ENCODE measurements around the gene CMTM3. TPM values are rescaled to one million over a fixed set of nuclear protein-coding genes. Genes with fewer than 3 reads are reported as not detected.
"Not testable (repeated sequence)": the region's sequence is repeated elsewhere in the genome, so short reads cannot be mapped to it uniquely, and the experiment has no call there.

CMTM3 gene
- total and polyA plus RNA-seq, 2 experiments from 2014 or later: 16.4 to 16.6 TPM

DNA sequence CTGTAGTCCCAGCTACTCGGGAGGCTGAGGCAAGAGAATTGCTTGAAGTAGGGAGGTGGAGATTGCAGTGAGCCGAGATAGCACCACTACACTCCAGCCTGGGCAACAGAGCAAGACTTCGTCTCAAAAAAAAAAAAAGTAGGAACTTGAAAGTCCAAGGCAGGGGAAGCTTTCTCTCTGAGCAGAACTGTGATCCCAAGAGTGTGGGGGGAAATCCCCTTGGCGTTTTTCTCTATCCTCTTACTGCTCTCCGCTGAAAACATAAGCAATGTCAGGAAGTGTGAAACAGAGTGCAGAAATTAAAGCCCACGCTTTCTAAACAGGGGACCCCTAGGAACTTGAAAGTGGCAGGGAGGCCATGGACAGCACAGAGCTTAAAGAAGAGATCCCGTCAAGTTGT lies 9.8 kb upstream of the CMTM3 start:
- Histone ChIP-seq H3K79me2 (replicated peaks; ENCODE audit: insufficient read depth) (no peaks in the 10 kb centered on the region), H3K4me1 (ENCODE audit: insufficient read depth) (peaks cover 1% of the 10 kb centered on the region; the same call in 1 of the 2 replicates), H3K27ac (ENCODE audit: low read depth) (no peak overlapping the region), H2AFZ (no peak overlapping the region), H3K27me3 (ENCODE audit: insufficient read depth) (no peaks in the 10 kb centered on the region), H4K20me1 (replicated peaks; ENCODE audit: insufficient read depth) (no peaks in the 10 kb centered on the region), H3K4me2 (no peak overlapping the region), H3F3A (replicated peaks; ENCODE audit: low read depth) (no peaks in the 10 kb centered on the region), H3K36me3 (ENCODE audit: insufficient read depth) (no peaks in the 10 kb centered on the region), H3K4me3 (no peak overlapping the region), H3K9me2 (ENCODE audit: insufficient read depth) (no peaks in the 10 kb centered on the region)
- ATAC-seq (no peak), DNase-seq (ENCODE audit: low spot score) (no peak)
- Mint-ChIP-seq H3K27ac (no peak overlapping the region), H3K27me3 (ENCODE audit: insufficient read depth, low read depth, poor library complexity) (peaks cover 2% of the 10 kb centered on the region), H3K4me1 (peaks cover 10% of the 10 kb centered on the region; the same call in 2 of the 3 replicates), H3K36me3 (ENCODE audit: low read depth) (no peaks in the 10 kb centered on the region), H3K9me3 (0 out of 3 replicates have a peak, but pooled peaks cover under 1% of the 10 kb centered on the region), H3K4me3 (no peak overlapping the region)
- TF ChIP-seq, protein P1, sequence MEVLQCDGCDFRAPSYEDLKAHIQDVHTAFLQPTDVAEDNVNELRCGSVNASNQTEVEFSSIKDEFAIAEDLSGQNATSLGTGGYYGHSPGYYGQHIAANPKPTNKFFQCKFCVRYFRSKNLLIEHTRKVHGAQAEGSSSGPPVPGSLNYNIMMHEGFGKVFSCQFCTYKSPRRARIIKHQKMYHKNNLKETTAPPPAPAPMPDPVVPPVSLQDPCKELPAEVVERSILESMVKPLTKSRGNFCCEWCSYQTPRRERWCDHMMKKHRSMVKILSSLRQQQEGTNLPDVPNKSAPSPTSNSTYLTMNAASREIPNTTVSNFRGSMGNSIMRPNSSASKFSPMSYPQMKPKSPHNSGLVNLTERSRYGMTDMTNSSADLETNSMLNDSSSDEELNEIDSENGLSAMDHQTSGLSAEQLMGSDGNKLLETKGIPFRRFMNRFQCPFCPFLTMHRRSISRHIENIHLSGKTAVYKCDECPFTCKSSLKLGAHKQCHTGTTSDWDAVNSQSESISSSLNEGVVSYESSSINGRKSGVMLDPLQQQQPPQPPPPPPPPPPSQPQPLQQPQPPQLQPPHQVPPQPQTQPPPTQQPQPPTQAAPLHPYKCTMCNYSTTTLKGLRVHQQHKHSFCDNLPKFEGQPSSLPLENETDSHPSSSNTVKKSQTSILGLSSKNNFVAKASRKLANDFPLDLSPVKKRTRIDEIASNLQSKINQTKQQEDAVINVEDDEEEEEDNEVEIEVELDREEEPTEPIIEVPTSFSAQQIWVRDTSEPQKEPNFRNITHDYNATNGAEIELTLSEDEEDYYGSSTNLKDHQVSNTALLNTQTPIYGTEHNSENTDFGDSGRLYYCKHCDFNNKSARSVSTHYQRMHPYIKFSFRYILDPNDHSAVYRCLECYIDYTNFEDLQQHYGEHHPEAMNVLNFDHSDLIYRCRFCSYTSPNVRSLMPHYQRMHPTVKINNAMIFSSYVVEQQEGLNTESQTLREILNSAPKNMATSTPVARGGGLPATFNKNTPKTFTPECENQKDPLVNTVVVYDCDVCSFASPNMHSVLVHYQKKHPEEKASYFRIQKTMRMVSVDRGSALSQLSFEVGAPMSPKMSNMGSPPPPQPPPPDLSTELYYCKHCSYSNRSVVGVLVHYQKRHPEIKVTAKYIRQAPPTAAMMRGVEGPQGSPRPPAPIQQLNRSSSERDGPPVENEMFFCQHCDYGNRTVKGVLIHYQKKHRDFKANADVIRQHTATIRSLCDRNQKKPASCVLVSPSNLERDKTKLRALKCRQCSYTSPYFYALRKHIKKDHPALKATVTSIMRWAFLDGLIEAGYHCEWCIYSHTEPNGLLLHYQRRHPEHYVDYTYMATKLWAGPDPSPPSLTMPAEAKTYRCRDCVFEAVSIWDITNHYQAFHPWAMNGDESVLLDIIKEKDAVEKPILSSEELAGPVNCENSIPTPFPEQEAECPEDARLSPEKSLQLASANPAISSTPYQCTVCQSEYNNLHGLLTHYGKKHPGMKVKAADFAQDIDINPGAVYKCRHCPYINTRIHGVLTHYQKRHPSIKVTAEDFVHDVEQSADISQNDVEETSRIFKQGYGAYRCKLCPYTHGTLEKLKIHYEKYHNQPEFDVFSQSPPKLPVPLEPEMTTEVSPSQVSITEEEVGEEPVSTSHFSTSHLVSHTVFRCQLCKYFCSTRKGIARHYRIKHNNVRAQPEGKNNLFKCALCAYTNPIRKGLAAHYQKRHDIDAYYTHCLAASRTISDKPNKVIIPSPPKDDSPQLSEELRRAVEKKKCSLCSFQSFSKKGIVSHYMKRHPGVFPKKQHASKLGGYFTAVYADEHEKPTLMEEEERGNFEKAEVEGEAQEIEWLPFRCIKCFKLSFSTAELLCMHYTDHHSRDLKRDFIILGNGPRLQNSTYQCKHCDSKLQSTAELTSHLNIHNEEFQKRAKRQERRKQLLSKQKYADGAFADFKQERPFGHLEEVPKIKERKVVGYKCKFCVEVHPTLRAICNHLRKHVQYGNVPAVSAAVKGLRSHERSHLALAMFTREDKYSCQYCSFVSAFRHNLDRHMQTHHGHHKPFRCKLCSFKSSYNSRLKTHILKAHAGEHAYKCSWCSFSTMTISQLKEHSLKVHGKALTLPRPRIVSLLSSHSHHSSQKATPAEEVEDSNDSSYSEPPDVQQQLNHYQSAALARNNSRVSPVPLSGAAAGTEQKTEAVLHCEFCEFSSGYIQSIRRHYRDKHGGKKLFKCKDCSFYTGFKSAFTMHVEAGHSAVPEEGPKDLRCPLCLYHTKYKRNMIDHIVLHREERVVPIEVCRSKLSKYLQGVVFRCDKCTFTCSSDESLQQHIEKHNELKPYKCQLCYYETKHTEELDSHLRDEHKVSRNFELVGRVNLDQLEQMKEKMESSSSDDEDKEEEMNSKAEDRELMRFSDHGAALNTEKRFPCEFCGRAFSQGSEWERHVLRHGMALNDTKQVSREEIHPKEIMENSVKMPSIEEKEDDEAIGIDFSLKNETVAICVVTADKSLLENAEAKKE (CRISPR knock-in tag; IDR thresholded peaks at IDR 0.05): no peak
- no peak for TF ChIP-seq CREB1 (CRISPR knock-in tag; IDR thresholded peaks at IDR 0.05; ENCODE audit: low read depth)
- TF ChIP-seq, protein P2, sequence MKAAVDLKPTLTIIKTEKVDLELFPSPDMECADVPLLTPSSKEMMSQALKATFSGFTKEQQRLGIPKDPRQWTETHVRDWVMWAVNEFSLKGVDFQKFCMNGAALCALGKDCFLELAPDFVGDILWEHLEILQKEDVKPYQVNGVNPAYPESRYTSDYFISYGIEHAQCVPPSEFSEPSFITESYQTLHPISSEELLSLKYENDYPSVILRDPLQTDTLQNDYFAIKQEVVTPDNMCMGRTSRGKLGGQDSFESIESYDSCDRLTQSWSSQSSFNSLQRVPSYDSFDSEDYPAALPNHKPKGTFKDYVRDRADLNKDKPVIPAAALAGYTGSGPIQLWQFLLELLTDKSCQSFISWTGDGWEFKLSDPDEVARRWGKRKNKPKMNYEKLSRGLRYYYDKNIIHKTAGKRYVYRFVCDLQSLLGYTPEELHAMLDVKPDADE (IDR thresholded peaks at IDR 0.05): no peak
- TF ChIP-seq ZNF331 (CRISPR knock-in tag; IDR thresholded peaks at IDR 0.05; ENCODE audit: low read depth): no peak
- TF ChIP-seq, protein P3, sequence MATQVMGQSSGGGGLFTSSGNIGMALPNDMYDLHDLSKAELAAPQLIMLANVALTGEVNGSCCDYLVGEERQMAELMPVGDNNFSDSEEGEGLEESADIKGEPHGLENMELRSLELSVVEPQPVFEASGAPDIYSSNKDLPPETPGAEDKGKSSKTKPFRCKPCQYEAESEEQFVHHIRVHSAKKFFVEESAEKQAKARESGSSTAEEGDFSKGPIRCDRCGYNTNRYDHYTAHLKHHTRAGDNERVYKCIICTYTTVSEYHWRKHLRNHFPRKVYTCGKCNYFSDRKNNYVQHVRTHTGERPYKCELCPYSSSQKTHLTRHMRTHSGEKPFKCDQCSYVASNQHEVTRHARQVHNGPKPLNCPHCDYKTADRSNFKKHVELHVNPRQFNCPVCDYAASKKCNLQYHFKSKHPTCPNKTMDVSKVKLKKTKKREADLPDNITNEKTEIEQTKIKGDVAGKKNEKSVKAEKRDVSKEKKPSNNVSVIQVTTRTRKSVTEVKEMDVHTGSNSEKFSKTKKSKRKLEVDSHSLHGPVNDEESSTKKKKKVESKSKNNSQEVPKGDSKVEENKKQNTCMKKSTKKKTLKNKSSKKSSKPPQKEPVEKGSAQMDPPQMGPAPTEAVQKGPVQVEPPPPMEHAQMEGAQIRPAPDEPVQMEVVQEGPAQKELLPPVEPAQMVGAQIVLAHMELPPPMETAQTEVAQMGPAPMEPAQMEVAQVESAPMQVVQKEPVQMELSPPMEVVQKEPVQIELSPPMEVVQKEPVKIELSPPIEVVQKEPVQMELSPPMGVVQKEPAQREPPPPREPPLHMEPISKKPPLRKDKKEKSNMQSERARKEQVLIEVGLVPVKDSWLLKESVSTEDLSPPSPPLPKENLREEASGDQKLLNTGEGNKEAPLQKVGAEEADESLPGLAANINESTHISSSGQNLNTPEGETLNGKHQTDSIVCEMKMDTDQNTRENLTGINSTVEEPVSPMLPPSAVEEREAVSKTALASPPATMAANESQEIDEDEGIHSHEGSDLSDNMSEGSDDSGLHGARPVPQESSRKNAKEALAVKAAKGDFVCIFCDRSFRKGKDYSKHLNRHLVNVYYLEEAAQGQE (IDR thresholded peaks at IDR 0.05; ENCODE audit: unreplicated experiment): no peak
- TF ChIP-seq EZH2phosphoT487 (IDR thresholded peaks at IDR 0.05; ENCODE audit: unreplicated experiment): no peak
- no peak for TF ChIP-seq NANOG (IDR thresholded peaks at IDR 0.05; ENCODE audit: borderline replicate concordance)
- TF ChIP-seq, protein P4, sequence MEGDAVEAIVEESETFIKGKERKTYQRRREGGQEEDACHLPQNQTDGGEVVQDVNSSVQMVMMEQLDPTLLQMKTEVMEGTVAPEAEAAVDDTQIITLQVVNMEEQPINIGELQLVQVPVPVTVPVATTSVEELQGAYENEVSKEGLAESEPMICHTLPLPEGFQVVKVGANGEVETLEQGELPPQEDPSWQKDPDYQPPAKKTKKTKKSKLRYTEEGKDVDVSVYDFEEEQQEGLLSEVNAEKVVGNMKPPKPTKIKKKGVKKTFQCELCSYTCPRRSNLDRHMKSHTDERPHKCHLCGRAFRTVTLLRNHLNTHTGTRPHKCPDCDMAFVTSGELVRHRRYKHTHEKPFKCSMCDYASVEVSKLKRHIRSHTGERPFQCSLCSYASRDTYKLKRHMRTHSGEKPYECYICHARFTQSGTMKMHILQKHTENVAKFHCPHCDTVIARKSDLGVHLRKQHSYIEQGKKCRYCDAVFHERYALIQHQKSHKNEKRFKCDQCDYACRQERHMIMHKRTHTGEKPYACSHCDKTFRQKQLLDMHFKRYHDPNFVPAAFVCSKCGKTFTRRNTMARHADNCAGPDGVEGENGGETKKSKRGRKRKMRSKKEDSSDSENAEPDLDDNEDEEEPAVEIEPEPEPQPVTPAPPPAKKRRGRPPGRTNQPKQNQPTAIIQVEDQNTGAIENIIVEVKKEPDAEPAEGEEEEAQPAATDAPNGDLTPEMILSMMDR (conservative IDR thresholded peaks at IDR 0.05; ENCODE audit: low read depth in 2 of 2): no peak
- no peak for TF ChIP-seq EZH2 (IDR thresholded peaks at IDR 0.05; ENCODE audit: low read depth, unreplicated experiment)
- TF ChIP-seq STAT1 (IDR thresholded peaks at IDR 0.05; ENCODE audit: unreplicated experiment): no peak

DNA sequence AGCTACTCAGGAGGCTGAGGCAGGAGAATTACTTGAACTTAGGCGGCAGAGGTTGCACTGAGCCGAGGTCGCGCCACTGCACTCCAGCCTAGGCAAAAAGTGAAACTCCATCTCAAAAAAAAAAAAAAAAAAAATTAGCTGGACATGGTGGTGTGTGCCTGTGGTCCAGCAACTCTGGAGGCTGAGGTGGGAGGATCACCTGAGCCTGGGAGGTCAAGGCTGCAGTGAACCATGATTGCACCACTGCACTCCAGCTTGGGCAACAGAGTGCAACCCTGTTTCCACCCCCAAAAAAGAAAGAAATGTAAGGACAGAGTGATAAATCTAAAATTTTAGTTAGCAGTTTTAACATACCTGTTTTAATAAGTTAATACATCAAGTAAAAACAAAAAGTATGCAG lies 7.9 kb upstream of the CMTM3 start:
- H3K36me3 Mint-ChIP-seq (ENCODE audit: low read depth); H4K20me1 ChIP-seq (replicated peaks; ENCODE audit: insufficient read depth); H3K9me2 ChIP-seq (ENCODE audit: insufficient read depth); H3K79me2 ChIP-seq (replicated peaks; ENCODE audit: insufficient read depth); H3K27me3 ChIP-seq (ENCODE audit: insufficient read depth); H3K27me3 Mint-ChIP-seq (ENCODE audit: insufficient read depth, low read depth, poor library complexity); H3K27ac ChIP-seq (ENCODE audit: low read depth); ATAC-seq; H3K4me3 ChIP-seq; H3K9me3 Mint-ChIP-seq; H3F3A ChIP-seq (replicated peaks; ENCODE audit: low read depth); H3K36me3 ChIP-seq (ENCODE audit: insufficient read depth); H3K27ac Mint-ChIP-seq; H3K4me3 Mint-ChIP-seq; H2AFZ ChIP-seq; H3K4me1 Mint-ChIP-seq; DNase-seq (ENCODE audit: low spot score); H3K4me1 ChIP-seq (ENCODE audit: insufficient read depth); H3K4me2 ChIP-seq: not testable (repeated sequence)

Measured in GM23338 (cell line).